Tibial nerve (tissue), 4 donors: ENCODE data around the gene MAPKAPK2. TPM values are rescaled to one million over a fixed set of nuclear protein-coding genes. Genes with fewer than 3 reads are reported as not detected.

Source experiments
- DNase-seq, 2 donors: peaks; one replicate each; pipeline ENCODE4 v3.0.0-alpha.2; 2019; ENCODE audit warnings: low spot score in 2 of 2
- H3K27ac ChIP-seq, 4 donors: fragments of 200-600 bp; sonication (generic) in 3 of 4; one replicate each; pipeline ENCODE4 v1.5.1; 2017 to 2019; ENCODE audit warnings: mild to moderate bottlenecking in 1 of 4
- H3K27me3 ChIP-seq, 2 donors: fragments of 200-600 bp; sonication (generic) in 1 of 2; one replicate each; pipeline versions ENCODE4 v1.5.1 to v1.6.0; 2017 to 2019
- H3K36me3 ChIP-seq, 3 donors: fragments of 200-600 bp; sonication (generic); one replicate each; pipeline ENCODE4 v1.5.1; 2018 to 2019
- H3K4me1 ChIP-seq, 4 donors: fragments of 200-600 bp; sonication (generic) in 3 of 4; one replicate each; pipeline ENCODE4 v1.5.1; 2017 to 2019
- H3K4me3 ChIP-seq, 4 donors: fragments of 200-600 bp; sonication (generic) in 3 of 4; one replicate each; pipeline ENCODE4 v1.5.1; 2017 to 2019; ENCODE audit warnings: mild to moderate bottlenecking in 1 of 4, moderate library complexity in 1 of 4
- H3K9me3 ChIP-seq, 4 donors: fragments of 200-600 bp; sonication (generic) in 3 of 4; one replicate each; pipeline ENCODE4 v1.5.1; 2017 to 2019
- EP300 ChIP-seq, 2 donors: sonication (generic); formaldehyde crosslinking; IDR thresholded peaks; one replicate each; pipeline ENCODE4 v1.6.1; 2017; ENCODE audit warnings: antibody characterized with exemption in 2 of 2, mild to moderate bottlenecking in 1 of 2
- POLR2A ChIP-seq, 2 donors: fragments of 450-650 bp; IDR thresholded peaks; one replicate each; pipeline ENCODE4 v1.6.1; 2017; ENCODE audit warnings: antibody characterized with exemption in 2 of 2, mild to moderate bottlenecking in 2 of 2, moderate library complexity in 2 of 2
- WGBS, 2 donors: methylation state at CpG; one replicate each; pipeline ENCODE4 v1.1.5; 2018; 5-methylcytosine and 5-hydroxymethylcytosine counted together
- total RNA-seq, 4 donors: library from RNA; depleted of rRNA; stranded (reverse); fragments of >200 nt; gene quantifications; one replicate each; pipeline ENCODE4 v1.1.0, GENCODE V29; 2016
- TF ChIP-seq, protein P1 (sequence below), 5 experiments: fragments of 200-600 bp in 3 of 5; fragments of 450-650 bp in 2 of 5; sonication (generic) in 3 of 5; IDR thresholded peaks; one replicate each; pipeline ENCODE4 v1.5.1; 2016 to 2019; ENCODE audit warnings: antibody characterized with exemption in 5 of 5, mild to moderate bottlenecking in 3 of 5, moderate library complexity in 2 of 5

The MAPKAPK2 gene
- total RNA-seq, 4 donors from 2014 or later, result 30.6 to 49.5 (median 38.2) TPM

DNA sequence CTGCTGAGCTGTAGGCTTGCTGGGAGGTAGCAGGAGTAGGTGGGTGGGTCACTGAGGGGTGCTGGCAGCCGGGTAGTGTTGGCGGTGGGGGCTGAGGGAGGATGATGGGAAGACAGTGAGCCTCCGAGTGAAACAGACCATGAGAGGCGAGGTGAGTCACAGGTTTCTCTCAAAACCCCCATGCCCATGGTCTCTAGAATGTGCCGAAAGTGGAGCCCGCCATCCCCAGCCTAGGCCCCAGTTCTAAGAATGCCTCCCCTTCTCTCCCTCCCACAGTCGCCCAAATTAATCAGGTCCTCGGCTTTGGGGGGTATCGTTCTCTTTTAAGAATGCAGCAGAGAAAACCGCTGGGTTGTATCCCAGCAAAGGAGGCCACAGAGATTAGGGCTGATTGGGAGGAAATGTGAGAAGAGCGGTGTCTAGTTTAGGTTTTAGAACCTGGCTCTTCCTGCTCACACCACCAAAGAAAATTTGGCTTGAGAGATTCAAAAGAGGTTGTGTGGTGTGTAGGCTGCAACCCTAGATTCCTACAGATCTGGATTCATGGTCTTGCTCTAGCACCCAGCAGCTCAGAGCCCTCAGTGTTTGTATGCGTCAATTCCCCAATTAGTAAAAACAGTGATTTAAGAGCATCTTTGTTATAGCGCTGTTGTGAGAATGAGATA is 58.1 kb downstream of the MAPKAPK2 start:
- no peak for DNase-seq
- H3K27ac ChIP-seq, result no peak overlapping the region
- peaks cover 0 to 9% (median 0%) of the 10 kb centered on the region in 4 donors for H3K4me1 ChIP-seq
- WGBS, 2 donors, result 67 to 72% methylated on average over 13 of the region's 13 CpGs
- H3K4me3 ChIP-seq, result no peak overlapping the region
- H3K36me3 ChIP-seq, result no peaks in the 10 kb centered on the region
- no peaks in the 10 kb centered on the region for H3K9me3 ChIP-seq
- H3K27me3 ChIP-seq, result no peaks in the 10 kb centered on the region
- TF ChIP-seq EP300 (IDR thresholded peaks at IDR 0.05) (no peak), POLR2A (IDR thresholded peaks at IDR 0.05) (no peak)
- TF ChIP-seq, protein P1, sequence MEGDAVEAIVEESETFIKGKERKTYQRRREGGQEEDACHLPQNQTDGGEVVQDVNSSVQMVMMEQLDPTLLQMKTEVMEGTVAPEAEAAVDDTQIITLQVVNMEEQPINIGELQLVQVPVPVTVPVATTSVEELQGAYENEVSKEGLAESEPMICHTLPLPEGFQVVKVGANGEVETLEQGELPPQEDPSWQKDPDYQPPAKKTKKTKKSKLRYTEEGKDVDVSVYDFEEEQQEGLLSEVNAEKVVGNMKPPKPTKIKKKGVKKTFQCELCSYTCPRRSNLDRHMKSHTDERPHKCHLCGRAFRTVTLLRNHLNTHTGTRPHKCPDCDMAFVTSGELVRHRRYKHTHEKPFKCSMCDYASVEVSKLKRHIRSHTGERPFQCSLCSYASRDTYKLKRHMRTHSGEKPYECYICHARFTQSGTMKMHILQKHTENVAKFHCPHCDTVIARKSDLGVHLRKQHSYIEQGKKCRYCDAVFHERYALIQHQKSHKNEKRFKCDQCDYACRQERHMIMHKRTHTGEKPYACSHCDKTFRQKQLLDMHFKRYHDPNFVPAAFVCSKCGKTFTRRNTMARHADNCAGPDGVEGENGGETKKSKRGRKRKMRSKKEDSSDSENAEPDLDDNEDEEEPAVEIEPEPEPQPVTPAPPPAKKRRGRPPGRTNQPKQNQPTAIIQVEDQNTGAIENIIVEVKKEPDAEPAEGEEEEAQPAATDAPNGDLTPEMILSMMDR (IDR thresholded peaks at IDR 0.05), result no peak

DNA sequence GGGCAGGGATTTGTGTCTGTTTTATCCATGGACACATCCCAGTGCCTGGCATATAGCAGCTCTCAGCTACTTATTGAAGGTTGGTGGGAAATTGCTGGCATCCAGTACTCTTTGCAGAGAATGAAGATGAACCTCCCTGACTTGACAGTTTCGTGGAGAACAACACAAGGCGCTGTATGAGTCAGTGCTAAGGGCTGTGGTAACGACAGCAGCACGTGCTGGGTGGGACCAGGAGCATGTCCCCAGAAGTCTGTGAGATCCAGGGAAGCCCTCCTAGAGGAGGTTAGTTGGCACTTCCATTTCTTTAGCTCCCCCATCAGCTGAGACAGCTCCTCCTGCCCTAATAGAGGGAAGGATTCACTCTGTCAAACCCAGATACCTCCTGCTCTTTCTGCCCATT is 60.0 kb downstream of the MAPKAPK2 start:
- TF ChIP-seq POLR2A (IDR thresholded peaks at IDR 0.05), result no peak
- TF ChIP-seq, protein P1 (IDR thresholded peaks at IDR 0.05), result no peak
- TF ChIP-seq EP300 (IDR thresholded peaks at IDR 0.05), result no peak
- no peaks in the 10 kb centered on the region for H3K36me3 ChIP-seq

DNA sequence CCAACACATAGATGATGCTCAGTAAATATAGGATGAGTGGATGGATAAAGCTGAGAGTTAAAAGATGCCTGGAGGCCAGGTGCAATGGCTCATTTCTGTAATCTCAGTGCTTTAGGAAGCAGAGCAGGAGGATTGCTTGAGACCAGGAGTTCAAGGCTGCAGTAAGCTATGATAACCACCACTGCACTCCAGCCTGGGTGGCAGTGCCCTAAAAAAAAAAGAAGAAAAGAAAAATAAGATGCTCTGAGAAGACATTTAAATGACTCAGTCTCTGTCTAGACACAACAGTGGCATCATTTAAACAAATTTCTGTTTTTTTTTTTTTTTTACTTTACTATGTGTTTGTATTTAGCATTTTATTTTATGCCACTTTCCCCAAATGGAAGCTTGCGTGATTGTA is 60.6 kb downstream of the MAPKAPK2 start:
- Histone ChIP-seq H3K4me3 (no peak overlapping the region), H3K4me1 (no peaks in the 10 kb centered on the region), H3K36me3 (no peaks in the 10 kb centered on the region), H3K9me3 (no peaks in the 10 kb centered on the region), H3K27ac (no peak overlapping the region), H3K27me3 (no peaks in the 10 kb centered on the region)
- TF ChIP-seq EP300 (IDR thresholded peaks at IDR 0.05) (no peak), POLR2A (IDR thresholded peaks at IDR 0.05) (no peak)
- TF ChIP-seq, protein P1 (IDR thresholded peaks at IDR 0.05), result no peak
- 90 to 92% methylated on average over 1 of the region's 1 CpG for WGBS, 2 donors
- DNase-seq, result no peak

More for the DNA sequence above, 60.0 kb downstream of the MAPKAPK2 start:
- no peak overlapping the region for H3K4me3 ChIP-seq
- H3K27ac ChIP-seq, result no peak overlapping the region
- no peaks in the 10 kb centered on the region for H3K4me1 ChIP-seq
- H3K27me3 ChIP-seq, result no peaks in the 10 kb centered on the region
- no peak for DNase-seq
- no peaks in the 10 kb centered on the region for H3K9me3 ChIP-seq
- 56 to 57% methylated on average over 4 of the region's 4 CpGs for WGBS, 2 donors

DNA sequence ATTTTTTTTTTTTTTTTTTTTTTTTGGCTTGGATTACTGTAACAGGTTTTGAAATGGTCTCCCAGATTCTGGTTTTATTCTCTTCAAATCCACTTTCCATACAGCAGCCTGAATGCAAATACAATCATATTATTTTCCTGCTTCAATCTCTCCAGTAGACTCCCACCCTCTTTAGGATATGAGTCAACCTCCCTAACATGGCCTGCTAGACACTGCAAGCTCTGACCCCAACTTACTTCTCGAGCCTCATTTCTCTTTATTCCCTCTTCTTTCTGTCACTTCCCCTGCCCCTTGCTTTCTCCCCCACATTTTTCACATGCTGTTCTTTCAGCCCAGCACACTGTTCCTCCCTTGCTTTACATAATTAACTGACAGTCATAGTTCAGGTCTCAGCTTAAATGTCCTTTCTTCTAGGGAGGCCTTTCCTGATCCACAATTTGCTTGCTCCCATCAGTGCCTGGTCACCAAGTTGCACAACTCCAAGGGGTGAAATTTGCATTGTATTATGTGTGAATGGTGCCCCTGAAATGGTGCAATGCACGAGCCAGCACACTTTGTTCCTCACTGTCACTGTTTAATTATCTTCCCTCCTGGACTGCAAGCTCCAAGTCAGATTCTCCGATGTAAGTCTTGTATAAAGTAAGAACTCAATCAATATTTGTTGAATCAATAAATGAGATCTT is 63.8 kb downstream of the MAPKAPK2 start:
- peak in 1 of 2 donors; percentile 12 for TF ChIP-seq EP300 (IDR thresholded peaks at IDR 0.05)
- TF ChIP-seq, protein P1 (IDR thresholded peaks at IDR 0.05), result no peak
- WGBS, 2 donors, result 68 to 70% methylated on average over 3 of the region's 3 CpGs
- no peaks in the 10 kb centered on the region for H3K27me3 ChIP-seq
- H3K9me3 ChIP-seq, result no peaks in the 10 kb centered on the region
- H3K4me3 ChIP-seq, result no peak overlapping the region
- DNase-seq, result no peak
- no peak overlapping the region for H3K27ac ChIP-seq
- no peaks in the 10 kb centered on the region for H3K4me1 ChIP-seq
- no peaks in the 10 kb centered on the region for H3K36me3 ChIP-seq

DNA sequence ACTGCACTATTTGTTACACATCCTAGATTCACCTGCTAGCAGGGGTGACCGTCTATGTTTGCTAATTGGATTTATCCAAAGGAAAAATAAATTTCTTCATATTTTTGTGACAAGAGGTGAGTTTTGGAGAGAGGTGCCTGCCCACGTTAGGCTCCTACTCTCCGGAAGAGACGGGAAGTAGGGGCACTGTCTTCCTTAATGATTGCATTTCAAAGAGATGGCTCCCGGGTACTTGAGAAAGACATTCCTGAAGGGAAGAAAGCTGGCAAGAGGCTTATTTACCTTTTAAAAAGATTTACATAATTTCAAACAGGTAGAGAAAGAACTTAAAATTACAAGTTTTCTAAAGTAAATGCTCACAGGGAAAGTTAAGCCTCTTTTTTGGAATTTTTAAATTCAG is 67.2 kb downstream of the MAPKAPK2 start:
- Histone ChIP-seq H3K4me1 (no peaks in the 10 kb centered on the region), H3K27me3 (no peaks in the 10 kb centered on the region), H3K36me3 (no peaks in the 10 kb centered on the region), H3K27ac (no peak overlapping the region), H3K4me3 (no peak overlapping the region), H3K9me3 (peaks cover 0 to 3% (median 0%) of the 10 kb centered on the region in 4 donors)
- TF ChIP-seq POLR2A (IDR thresholded peaks at IDR 0.05) (no peak), EP300 (IDR thresholded peaks at IDR 0.05) (no peak)
- TF ChIP-seq, protein P1 (IDR thresholded peaks at IDR 0.05), result no peak
- WGBS, 2 donors, result 62 to 64% methylated on average over 5 of the region's 5 CpGs
- no peak for DNase-seq
